GM12872 (cell line): Measurements from ENCODE around the gene GPR84.

ENCODE experiments used
- TF ChIP-seq, protein P1 (sequence below): IDR thresholded peaks from 3 replicates; pipeline ENCODE4 v1.5.1; 2011; ENCODE audit warnings: low read depth, mild to moderate bottlenecking, low read length, moderate library complexity; ENCODE audit not compliant: insufficient read depth

The GPR84 gene

DNA sequence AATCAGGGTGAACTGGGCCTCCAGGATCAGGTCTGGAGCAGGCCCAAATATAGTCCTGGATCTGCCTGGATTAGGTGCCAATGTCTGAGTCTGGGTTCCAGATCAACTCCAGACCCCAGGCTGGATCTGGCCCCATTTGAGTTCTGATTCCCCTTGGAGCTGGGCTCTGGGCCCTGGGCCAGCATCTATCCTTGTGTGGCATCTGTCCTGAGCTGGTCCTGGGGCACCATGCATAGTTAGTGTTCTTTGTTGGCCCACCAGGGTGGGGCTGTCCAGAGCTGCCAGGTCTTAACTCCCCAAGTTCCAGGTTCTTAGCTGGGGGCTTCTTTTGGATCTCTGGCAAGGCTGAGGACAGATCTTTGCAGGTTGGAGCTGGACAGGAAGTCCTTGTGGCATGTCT is 31.3 kb upstream of the GPR84 start:
- TF ChIP-seq, protein P1, sequence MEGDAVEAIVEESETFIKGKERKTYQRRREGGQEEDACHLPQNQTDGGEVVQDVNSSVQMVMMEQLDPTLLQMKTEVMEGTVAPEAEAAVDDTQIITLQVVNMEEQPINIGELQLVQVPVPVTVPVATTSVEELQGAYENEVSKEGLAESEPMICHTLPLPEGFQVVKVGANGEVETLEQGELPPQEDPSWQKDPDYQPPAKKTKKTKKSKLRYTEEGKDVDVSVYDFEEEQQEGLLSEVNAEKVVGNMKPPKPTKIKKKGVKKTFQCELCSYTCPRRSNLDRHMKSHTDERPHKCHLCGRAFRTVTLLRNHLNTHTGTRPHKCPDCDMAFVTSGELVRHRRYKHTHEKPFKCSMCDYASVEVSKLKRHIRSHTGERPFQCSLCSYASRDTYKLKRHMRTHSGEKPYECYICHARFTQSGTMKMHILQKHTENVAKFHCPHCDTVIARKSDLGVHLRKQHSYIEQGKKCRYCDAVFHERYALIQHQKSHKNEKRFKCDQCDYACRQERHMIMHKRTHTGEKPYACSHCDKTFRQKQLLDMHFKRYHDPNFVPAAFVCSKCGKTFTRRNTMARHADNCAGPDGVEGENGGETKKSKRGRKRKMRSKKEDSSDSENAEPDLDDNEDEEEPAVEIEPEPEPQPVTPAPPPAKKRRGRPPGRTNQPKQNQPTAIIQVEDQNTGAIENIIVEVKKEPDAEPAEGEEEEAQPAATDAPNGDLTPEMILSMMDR: no peak

DNA sequence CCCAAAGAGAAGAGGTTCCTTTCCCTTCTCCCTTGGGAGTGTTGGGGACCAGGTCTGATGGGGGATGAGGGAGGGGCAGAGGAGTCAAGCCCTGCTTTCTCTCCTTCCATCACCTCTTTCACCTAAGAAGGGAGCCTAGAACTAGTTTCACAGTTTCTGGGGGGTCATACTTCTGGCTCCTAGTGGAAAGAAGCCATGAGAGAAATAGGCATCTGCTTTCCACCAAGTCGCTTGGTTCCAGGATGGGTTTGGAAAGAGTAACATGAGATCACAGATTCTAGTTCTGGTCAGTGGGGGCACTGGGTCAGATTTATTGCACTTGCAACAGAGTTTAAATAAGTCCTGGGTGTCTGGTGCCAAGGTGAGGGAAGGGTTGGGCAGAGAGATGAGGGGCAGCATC is 30.7 kb upstream of the GPR84 start:
- TF ChIP-seq, protein P1: no peak

DNA sequence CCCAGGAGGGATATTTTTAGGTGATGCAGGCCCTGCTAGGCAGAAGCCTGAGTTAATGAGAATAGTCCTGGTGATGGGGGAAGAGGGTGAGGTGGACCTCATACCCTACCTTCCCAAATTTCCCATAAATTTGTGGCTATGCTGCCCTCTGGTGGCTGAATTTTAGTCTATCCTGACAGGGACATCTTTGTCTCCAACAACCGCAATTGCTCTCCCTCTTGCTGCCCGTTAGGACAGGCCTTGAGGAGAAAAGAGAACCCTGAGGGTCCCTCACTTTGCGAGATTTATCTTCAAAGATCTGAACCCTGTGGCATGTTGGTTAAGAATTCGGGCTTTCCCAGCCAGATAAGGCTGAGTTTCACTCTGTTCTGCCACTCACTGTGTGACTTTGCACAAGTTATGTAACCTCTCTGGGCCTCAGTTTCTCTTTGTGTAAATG is 30.0 kb upstream of the GPR84 start:
- TF ChIP-seq, protein P1: peak; percentile 77

DNA sequence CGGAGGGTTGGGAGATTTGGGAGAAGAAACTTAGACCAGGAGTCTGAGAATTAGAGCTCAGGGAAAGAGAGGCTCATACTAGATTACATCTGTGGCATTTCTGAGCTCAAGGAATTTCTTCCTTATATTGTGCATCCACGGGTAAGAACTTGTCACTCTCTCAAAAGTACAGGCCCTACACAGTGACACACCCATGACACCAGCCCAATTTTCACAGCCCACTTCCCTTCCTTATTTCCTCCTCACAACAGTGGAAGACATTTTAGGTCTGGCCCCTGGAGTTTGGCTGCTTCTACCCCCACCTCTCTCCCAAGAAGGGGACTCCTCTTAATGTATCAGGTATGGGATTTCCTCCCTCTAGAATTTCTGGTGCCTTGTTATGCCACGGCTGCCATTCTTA is 29.5 kb upstream of the GPR84 start:
- TF ChIP-seq, protein P1: no peak

DNA sequence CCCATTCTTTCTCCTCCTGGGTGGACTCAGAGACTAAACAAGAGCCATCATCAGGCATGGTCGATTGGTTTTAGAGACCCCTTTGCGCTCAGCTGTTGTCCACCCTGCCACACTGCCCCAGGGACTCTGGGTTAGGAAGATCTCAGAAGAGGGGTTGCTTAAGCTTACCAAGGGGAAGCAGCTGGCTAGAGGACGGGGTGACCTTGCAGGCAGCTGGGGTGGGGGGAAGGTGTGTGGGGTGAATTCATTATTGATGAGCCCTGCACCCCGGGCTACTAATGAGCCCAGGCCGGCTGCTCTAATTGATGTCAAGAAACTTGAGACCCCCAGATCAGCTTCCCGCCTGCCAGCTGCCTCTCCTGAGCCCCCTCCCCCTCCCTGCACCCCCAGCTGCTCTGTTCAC is 28.9 kb upstream of the GPR84 start:
- TF ChIP-seq, protein P1: no peak

DNA sequence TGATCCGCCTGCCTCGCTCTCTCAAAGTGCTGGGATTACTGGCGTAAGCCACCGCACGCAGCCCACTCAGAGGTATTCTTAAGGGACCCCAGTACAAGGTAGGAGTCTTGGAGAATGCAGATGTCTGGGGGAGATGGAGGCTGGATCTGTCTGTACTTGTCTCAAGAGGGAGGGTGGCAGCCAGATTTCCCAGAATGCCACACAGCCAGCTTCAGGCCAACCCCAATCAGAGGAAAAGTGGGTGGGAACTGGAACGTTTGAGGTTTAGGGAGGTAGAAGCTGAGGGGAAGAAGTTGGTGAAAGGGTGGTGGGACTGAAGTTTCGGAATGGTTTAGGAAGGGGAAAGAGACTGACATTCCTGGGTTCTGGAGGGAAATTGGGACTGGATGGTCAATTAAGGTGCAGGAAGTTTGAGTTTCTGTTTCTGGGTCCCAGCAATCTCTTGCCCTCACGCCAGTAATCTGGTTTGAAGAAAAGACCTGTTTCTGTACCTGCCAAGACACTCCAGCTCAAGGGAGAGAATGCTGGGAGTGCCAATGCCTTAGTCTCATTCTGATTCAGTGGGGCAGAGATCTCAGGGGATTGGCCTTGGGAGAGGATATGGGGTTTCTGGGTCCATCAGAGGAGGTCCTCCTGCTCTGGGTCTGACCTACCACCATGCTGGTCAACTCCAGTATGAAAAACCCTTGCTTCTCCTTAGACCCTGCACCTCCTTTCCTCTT is 28.4 kb upstream of the GPR84 start:
- TF ChIP-seq, protein P1: no peak

DNA sequence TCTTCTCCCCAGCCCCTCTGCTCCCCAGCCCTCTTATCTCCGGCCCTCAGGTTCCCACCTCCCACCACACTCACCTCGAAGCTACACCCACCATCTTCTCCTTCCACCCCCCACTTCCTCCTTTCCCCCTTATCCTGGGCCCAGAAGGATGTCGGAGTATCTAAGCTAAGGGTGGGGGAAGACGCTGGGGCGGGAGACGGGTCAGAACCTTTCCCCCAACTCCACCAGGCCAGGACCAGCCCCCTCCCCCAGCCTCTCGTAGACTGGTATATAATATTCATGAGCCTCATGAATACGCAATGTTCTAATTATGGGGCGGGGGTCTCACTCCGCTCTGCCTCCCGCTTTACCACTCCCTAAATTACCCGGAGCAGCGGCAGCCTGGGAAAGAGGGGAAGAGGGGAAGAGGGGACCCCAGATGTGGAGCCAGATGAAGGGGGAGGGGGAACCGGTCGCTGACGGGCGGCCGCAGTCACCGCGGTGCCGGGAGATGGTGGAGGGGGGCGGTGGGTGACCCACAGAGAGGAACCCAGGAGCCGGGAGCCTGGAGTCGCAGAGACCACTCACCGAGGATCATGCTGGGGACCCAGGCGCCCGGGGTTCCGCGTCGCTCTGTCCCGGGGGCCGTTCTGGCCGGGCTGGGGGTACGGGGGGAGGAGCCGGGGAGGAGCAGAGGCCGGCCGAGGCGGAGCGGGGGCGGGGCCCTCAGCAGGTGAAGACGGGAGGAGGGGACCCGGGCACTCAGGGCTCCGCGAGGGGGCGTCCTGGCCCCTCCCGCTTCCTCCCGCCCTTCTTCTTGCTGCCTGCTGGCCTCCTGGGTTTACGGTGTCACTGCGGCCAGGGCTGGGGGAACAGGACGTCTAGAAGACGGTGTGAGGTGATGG is 26.6 kb upstream of the GPR84 start:
- TF ChIP-seq, protein P1: peak; percentile 49
